ENCODE results near the gene PTPN9. TPM values are rescaled to one million over a fixed set of nuclear protein-coding genes. Genes with fewer than 3 reads are reported as not detected.
"Not testable (repeated sequence)": the region's sequence is repeated elsewhere in the genome, so short reads cannot be mapped to it uniquely, and the experiment has no call there.

PTPN9 gene
- total RNA-seq, 1 donor from 2014 or later, result 8.6 TPM

- Histone ChIP-seq H3F3A (ENCODE audit: low read depth) (peaks cover 8% of the 10 kb centered on the region), H3K27ac (no peak overlapping the region), H3K4me2 (no peak overlapping the region), H3K4me3 (no peak overlapping the region), H3K79me2 (ENCODE audit: low read depth) (peaks cover 46% of the 10 kb centered on the region), H3K9ac (no peak overlapping the region), H3K27me3 (no peaks in the 10 kb centered on the region), H3K36me3 (no peaks in the 10 kb centered on the region), H3K4me1 (peaks cover 6% of the 10 kb centered on the region), H2AFZ (replicated peaks) (no peak overlapping the region), H3K9me3 (ENCODE audit: low read depth) (no peaks in the 10 kb centered on the region), H4K20me1 (ENCODE audit: low read depth) (peaks cover 5% of the 10 kb centered on the region)
- Mint-ChIP-seq H3K27ac (no peak overlapping the region), H3K9me3 (no peaks in the 10 kb centered on the region), H3K4me1 (peaks cover 11% of the 10 kb centered on the region), H3K36me3 (peaks cover 6% of the 10 kb centered on the region), H3K4me3 (no peak overlapping the region), H3K27me3 (ENCODE audit: insufficient read depth, low read depth) (peaks cover 2% of the 10 kb centered on the region)
- no peak for DNase-seq (ENCODE audit: low spot score)
- TF ChIP-seq EZH2 (IDR thresholded peaks at IDR 0.05), result no peak
- no peak for TF ChIP-seq CTCF (IDR thresholded peaks at IDR 0.05)
- TF ChIP-seq EZH2phosphoT487 (IDR thresholded peaks at IDR 0.05), result no peak
Observed at GRCh38 chr15:75545064-75545463, 34.1 kb downstream of the PTPN9 start.

GRCh38 chr15:75544359-75544758, 34.8 kb downstream of the PTPN9 start:
- H3K9me3 Mint-ChIP-seq, result no peaks in the 10 kb centered on the region

GRCh38 chr15:75542949-75543545, 36.1 kb downstream of the PTPN9 start:
- H4K20me1 ChIP-seq (ENCODE audit: low read depth); H3K27me3 Mint-ChIP-seq (ENCODE audit: insufficient read depth, low read depth); DNase-seq (ENCODE audit: low spot score); H3K4me1 ChIP-seq; H3K9me3 ChIP-seq (ENCODE audit: low read depth); H3K4me3 ChIP-seq; H3K36me3 ChIP-seq; H3K4me2 ChIP-seq; H3K36me3 Mint-ChIP-seq; H3K27me3 ChIP-seq; H3K9ac ChIP-seq; H3K9me3 Mint-ChIP-seq; H3K27ac ChIP-seq; H3K27ac Mint-ChIP-seq; H3K4me3 Mint-ChIP-seq; H2AFZ ChIP-seq (replicated peaks): not testable (repeated sequence)
- Histone ChIP-seq H3F3A (ENCODE audit: low read depth) (peaks cover 11% of the 10 kb centered on the region), H3K79me2 (ENCODE audit: low read depth) (peaks cover 34% of the 10 kb centered on the region)
- peaks cover 11% of the 10 kb centered on the region for H3K4me1 Mint-ChIP-seq

More at GRCh38 chr15:75544359-75544758, 34.8 kb downstream of the PTPN9 start:
- TF ChIP-seq CTCF (IDR thresholded peaks at IDR 0.05) (no peak), EZH2 (IDR thresholded peaks at IDR 0.05) (no peak), EZH2phosphoT487 (IDR thresholded peaks at IDR 0.05) (no peak)
- Histone ChIP-seq H4K20me1 (ENCODE audit: low read depth) (peaks cover 5% of the 10 kb centered on the region), H3F3A (ENCODE audit: low read depth) (peaks cover 8% of the 10 kb centered on the region), H2AFZ (replicated peaks) (no peak overlapping the region), H3K9me3 (ENCODE audit: low read depth) (no peaks in the 10 kb centered on the region), H3K4me1 (peaks cover 6% of the 10 kb centered on the region), H3K9ac (no peak overlapping the region), H3K4me2 (no peak overlapping the region), H3K79me2 (ENCODE audit: low read depth) (peaks cover 39% of the 10 kb centered on the region), H3K36me3 (no peaks in the 10 kb centered on the region), H3K27ac (no peak overlapping the region), H3K4me3 (no peak overlapping the region), H3K27me3 (no peaks in the 10 kb centered on the region)
- Mint-ChIP-seq H3K36me3 (peaks cover 3% of the 10 kb centered on the region), H3K4me1 (peaks cover 11% of the 10 kb centered on the region), H3K27ac (no peak overlapping the region), H3K4me3 (no peak overlapping the region), H3K27me3 (ENCODE audit: insufficient read depth, low read depth) (peaks cover 2% of the 10 kb centered on the region)
- no peak for DNase-seq (ENCODE audit: low spot score)

- no peak overlapping the region for H3K9ac ChIP-seq
- H3K36me3 Mint-ChIP-seq, result peaks cover 4% of the 10 kb centered on the region
- H3F3A ChIP-seq (ENCODE audit: low read depth), result peaks cover 12% of the 10 kb centered on the region
- peak overlapping the region; percentile 33 for H3K27ac ChIP-seq
- peaks cover 2% of the 10 kb centered on the region for H3K27me3 Mint-ChIP-seq (ENCODE audit: insufficient read depth, low read depth)
- TF ChIP-seq CTCF (IDR thresholded peaks at IDR 0.05) (no peak), EZH2phosphoT487 (IDR thresholded peaks at IDR 0.05) (no peak), EZH2 (IDR thresholded peaks at IDR 0.05) (no peak)
- H2AFZ ChIP-seq (replicated peaks), result no peak overlapping the region
- H3K4me1 ChIP-seq, result peaks cover 6% of the 10 kb centered on the region
- peak overlapping the region; percentile 5 for H3K27ac Mint-ChIP-seq
- H3K4me2 ChIP-seq, result peak overlapping the region; percentile 8
- no peaks in the 10 kb centered on the region for H3K9me3 ChIP-seq (ENCODE audit: low read depth)
- peaks cover 11% of the 10 kb centered on the region for H3K4me1 Mint-ChIP-seq
- H3K79me2 ChIP-seq (ENCODE audit: low read depth), result peaks cover 29% of the 10 kb centered on the region
- H3K36me3 ChIP-seq, result no peaks in the 10 kb centered on the region
- no peak overlapping the region for H3K4me3 Mint-ChIP-seq
- H3K9me3 Mint-ChIP-seq, result no peaks in the 10 kb centered on the region
- no peak overlapping the region for H3K4me3 ChIP-seq
- no peaks in the 10 kb centered on the region for H3K27me3 ChIP-seq
- H4K20me1 ChIP-seq (ENCODE audit: low read depth), result peaks cover 5% of the 10 kb centered on the region
- DNase-seq (ENCODE audit: low spot score), result peak; percentile 24
Observed at GRCh38 chr15:75542386-75542797, 36.7 kb downstream of the PTPN9 start.

Data from neural progenitor cell (in vitro differentiated cells).